NOMO-1 treated with dmso at 0.1 percent for 144 hours (cell line): ENCODE measurements around the gene CRB2.
"Not testable (repeated sequence)": the region's sequence is repeated elsewhere in the genome, so short reads cannot be mapped to it uniquely, and the experiment has no call there.

Experiments used
- DNase-seq: peaks from one replicate; lab custom pipeline; 2025; ENCODE audit not compliant: unreplicated experiment; lab: John Stamatoyannopoulos, UW

The CRB2 gene

DNA sequence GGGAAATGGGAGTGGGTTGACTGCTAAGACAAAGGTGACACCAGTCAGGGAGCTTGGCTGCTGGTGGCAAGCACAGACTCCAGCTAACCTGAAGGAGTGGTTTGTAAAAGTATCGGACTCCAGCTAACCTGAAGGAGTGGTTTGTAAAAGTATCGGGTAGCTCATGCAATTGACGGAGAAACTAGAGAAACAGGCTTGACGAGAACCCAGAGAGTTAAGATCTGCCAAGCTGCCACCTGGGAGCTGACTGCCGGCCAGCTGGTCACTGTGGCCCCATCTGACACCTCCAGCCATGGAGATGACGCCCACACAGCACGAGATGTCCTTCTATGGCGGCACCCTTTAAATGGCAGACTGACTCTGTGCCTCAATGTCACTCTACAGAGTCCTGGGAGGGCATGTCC, 28.3 kb upstream of the CRB2 start:
- DNase-seq, result no peak

DNA sequence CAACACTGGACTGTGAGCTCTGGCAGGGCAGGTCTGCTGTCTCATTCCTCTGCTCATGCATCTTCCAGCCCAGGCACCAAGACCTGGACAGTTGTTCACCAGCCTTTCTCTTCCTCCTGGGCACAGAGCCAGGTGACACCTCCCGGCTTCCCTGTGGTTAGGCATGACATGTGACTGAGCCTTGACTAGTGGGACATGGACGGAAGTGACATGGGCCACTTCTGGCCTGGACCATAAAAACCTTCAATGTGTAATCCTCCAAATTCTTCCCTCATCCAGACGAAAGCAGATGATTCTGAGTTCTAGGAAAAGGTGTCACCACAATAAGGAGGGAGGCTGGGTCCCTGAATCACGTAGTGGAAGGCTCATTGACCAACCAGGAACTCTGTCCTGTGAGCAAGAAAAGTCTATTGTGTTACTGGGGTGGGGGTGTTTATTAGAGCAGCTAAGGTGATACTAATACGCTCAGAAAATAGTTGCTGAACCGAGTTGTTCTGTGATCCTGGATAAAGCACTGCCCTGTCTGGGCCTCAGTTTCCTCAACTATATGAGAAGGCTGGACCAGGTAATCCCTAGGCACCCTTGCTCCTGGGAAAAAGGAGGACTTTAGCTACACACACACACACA, 26.6 kb upstream of the CRB2 start:
- no peak for DNase-seq

- no peak for DNase-seq
Measured at GRCh38 chr9:123331346-123332060, 24.5 kb upstream of the CRB2 start.

GRCh38 chr9:123333058-123333669, 22.8 kb upstream of the CRB2 start:
- DNase-seq, result not testable (repeated sequence)

GRCh38 chr9:123334639-123335038, 21.4 kb upstream of the CRB2 start:
- DNase-seq, result no peak

DNA sequence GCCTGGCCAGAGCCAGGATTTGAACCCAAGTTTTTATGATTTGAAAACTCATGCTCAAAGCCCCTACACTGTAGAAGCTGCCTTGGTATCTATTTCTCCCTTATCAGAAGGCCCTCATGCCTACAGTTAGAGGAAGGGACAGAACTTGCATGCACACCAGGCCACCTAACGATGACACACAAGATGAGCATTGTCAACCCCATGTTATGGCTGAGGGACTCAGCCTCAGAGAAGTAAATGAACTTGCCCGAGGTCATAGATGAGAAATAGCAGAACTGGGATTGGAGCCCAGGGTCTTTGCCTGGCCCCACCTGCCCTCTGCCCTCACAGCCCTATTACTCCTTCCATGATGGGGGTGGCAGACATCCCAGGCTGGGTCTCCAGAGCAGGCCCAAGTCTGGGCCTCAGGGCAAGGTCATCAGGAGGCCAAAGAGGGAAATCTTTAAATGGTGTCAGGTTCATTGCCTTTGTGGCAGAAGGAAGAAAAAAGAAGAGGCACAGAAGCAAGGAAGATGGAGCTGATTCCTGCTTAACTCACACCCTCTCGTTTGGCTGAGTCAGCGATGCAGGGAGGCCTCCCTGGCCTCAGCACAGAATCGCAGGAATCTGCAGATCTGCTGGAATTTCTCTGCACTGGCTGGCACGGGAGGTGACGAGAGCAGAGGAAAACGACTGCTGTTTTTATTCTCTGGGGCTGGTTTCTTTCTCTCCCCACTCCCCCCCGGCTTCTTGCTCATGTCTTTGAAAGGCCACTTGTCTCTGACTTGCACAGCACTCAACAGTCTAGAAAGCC, 20.6 kb upstream of the CRB2 start:
- no peak for DNase-seq

DNA sequence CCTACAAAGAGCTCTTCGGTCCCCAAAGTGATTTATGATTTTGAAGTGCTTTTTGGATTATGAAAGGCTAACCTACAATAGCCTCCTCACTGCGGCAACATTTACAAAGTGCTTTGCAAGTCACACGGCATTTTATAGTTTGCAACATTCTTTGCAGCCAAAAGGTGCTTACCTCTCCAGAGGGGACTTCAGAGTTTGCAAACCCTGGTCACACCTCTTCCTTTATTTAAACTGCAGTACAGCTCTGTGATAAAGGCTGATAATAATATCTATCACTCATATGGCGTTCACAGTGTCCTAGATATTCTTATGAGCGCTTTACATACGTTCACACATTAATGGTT, 20.0 kb upstream of the CRB2 start:
- DNase-seq, result no peak

DNA sequence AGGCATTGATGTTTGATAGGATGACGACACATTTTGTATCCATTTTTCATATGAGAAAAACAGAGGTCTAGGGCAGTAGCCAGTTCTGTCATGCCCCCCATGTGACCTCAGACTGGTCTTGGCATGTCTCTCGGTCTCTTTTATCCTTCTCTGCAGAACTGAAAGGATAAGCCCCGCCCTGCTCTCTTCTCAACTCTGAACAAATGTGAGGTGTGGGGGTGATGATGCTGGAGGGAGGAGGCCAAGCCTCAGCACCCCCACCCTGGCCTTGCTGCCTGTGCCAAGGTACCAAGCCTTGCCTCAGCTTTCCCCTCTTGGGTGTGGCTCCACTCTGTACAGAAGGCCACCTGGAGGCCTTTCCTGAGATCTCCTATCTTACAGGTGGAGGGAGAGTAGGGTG, 19.5 kb upstream of the CRB2 start:
- no peak for DNase-seq

DNA sequence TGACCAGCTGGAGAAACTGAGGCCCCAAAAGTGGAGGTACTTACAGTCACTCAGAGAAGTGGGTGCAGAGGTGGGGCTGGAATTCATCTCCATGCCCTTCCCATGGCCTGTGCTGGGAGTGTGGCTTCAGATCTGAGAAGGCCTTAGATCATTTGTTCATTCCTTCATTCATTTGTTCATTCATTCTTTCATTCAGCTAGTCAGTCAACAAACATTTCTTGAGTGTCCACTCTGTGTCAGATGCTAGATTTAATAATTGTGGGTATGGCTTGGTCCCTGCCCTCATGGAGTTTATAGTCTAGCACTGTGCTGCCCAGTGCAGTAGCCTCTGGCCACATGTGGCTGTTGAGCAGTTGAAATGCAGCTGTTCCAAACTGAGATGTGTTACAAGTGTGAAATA, 19.0 kb upstream of the CRB2 start:
- no peak for DNase-seq

DNA sequence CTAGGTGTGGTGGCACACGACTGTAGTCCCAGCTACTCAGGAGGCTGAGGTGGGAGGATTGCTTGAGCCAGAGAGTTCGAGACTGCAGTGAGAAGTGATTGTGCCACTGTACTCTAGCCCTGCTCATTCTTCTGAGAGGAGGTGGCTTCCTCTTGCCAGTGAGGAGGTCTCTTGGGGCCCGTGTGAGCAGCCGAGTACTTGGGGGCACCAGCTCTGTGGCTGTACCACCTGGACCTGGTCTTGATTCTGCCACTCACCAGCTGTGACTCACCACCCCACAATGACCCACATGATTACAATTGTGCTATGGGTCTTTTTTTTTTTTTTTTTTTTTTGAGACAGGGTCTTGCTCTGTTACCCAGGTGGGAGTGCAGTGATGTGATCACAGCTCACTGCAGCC, 18.0 kb upstream of the CRB2 start:
- DNase-seq, result no peak

GRCh38 chr9:123338710-123339665, 17.0 kb upstream of the CRB2 start:
- no peak for DNase-seq

DNA sequence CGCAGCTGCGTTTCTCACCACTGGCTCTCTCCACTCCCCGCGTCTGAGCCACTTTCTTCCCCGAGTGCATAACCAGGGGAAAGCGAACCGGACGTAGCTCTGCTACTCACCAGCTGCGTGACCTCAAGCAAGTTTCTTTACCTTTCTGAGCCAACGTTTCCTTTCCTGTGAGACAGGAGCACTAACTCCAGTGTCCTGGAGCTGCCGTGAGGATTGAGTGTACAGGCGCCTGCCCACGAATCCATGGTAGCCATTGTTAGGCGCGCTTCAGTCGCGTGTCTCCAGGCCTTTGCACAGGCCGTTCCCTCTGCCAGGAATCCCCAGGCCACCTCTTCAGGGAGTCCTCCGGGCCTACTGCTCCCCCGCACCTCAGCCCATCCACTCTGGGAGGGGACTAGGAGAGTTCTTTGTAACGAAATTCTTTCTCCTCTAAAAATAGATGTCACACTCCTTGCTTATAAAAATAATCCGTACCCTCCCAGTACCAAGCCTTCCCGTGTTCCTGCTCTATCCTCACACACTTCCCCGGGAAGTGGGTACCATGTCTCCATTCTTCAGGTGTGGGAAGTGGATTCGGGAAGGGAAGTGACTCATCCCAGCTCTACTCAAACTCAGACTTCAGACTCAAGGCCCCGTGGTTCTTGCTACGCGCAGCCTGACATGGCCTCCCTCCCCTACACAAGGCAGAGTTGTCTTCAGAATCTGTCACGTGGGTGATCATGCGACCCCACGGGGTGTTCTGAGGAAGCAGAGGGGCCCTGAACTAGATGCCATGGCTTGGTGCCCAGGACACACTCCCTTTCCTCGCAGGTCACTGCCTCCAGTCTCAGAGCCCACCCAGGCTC, 16.1 kb upstream of the CRB2 start:
- DNase-seq, result no peak

GRCh38 chr9:123341816-123342215, 14.2 kb upstream of the CRB2 start:
- DNase-seq, result no peak

- DNase-seq, result no peak
Measured at GRCh38 chr9:123342247-123342646, 13.8 kb upstream of the CRB2 start.

GRCh38 chr9:123343443-123344191, 12.4 kb upstream of the CRB2 start:
- DNase-seq, result no peak

GRCh38 chr9:123344192-123344949, 11.6 kb upstream of the CRB2 start:
- DNase-seq, result no peak

DNA sequence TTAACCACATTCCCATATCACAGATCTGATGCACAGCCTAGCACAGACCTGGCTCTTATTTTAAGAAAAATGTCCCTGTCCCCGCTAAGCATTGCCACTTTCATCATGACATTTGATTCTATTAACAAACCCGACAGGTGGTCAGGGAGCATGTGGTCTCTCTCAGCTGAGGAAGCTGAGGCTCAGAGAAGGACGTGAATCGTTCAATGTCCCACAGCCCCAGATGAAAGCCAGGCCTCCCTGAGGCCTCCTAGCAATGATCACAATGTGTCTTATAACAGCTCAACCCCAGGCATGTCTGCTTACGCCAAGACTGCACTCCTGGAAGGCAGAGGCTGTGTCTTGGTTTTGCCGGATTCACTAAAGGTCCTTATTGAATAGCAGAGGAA, 10.4 kb upstream of the CRB2 start:
- no peak for DNase-seq

DNA sequence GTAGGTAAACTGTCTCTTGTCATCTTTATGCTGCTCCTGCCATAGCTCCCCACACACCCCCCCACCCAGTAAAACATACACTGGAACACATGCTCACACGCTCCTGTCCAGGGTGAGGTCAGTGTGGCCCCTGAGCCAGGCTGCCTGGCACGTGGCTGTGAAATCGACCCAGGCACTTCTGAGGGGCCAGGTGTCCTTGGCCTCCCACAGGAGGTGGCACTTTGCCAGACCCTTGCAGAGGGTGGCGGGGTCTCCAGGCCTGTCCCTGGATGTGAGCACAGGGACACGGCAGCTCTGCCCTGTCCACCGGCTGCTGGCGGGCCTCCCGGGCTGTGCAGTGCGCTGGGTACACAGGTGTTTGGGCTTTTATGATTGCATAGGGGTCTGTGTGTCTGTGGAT, 10.0 kb upstream of the CRB2 start:
- no peak for DNase-seq
